Cardiac ventricle fibroblast (primary cell): ENCODE data around the gene NELFCD. TPM values are rescaled to one million over a fixed set of nuclear protein-coding genes. Genes with fewer than 3 reads are reported as not detected.

Source experiments
- total RNA-seq: library from RNA; depleted of rRNA; stranded (reverse); fragments of >200 nt; gene quantifications from 2 replicates; pipeline ENCODE4 v1.2.3, GENCODE V29; 2015

The NELFCD gene
- total RNA-seq, result 27.8 and 31.4 TPM in 2 replicates

GRCh38 chr20:58980711-58981627 is at the start of gene NELFCD:
Gene NELFCD, plus strand, starts transcription at chr20:58981256. Its CDS starts 54 bp downstream, at chr20:58981310.

GRCh38 chr20:59006864-59007664 is 26.0 kb downstream of the NELFCD start, which contains the start of gene CTSZ:
Gene CTSZ, minus strand, starts transcription at chr20:59007254. Its CDS starts 126 bp downstream, at chr20:59007128.

GRCh38 chr20:59019217-59019616 is 38.2 kb downstream of the NELFCD start, which contains the start of gene TUBB1:
Gene TUBB1, plus strand, starts transcription at chr20:59019429. Its CDS starts 94 bp downstream, at chr20:59019523.

GRCh38 chr20:59032023-59032712 is 51.1 kb downstream of the NELFCD start, which contains the start of gene ATP5F1E:
Gene ATP5F1E, minus strand, starts transcription at chr20:59032335. Its CDS starts 84 bp downstream, at chr20:59032251.

GRCh38 chr20:59042151-59042795 is 61.2 kb downstream of the NELFCD start, which contains the start of gene PRELID3B:
Gene PRELID3B, minus strand, starts transcription at chr20:59042786. Its CDS starts 56 bp downstream, at chr20:59042730.

Other genes starting within 250 kb of the NELFCD start
- gene GNAS-AS1, start 130.4 kb upstream of the NELFCD start, total RNA-seq, result 0.49 and 0.75 TPM in 2 replicates
- 647 and 679 TPM in 2 replicates for gene GNAS, start 128.5 kb upstream of the NELFCD start, total RNA-seq
- 113 and 136 TPM in 2 replicates for gene CTSZ, start 26.0 kb downstream of the NELFCD start, total RNA-seq
- gene TUBB1, start 38.2 kb downstream of the NELFCD start, total RNA-seq, result not detected in 2 replicates
- gene ATP5F1E, start 51.1 kb downstream of the NELFCD start, total RNA-seq, result 18.9 TPM in 2 replicates
- gene PRELID3B, start 61.5 kb downstream of the NELFCD start, total RNA-seq, result 19.5 and 22.3 TPM in 2 replicates
- not detected in 2 replicates for gene ZNF831, start 182.6 kb downstream of the NELFCD start, total RNA-seq